GM23338 (cell line): ENCODE measurements around the gene SEL1L3. TPM values are rescaled to one million over a fixed set of nuclear protein-coding genes. Genes with fewer than 3 reads are reported as not detected.

Experiments
- ATAC-seq: fragments of 200-7000 bp; cut with Tn5 transposase; 3 replicates; pipeline ENCODE4 v1.9.1; 2020
- DNase-seq: peaks from one replicate; pipeline ENCODE4 v3.0.0-alpha.2; 2015; ENCODE audit warnings: low spot score
- H2AFZ ChIP-seq: fragments of 200-600 bp; sonication (generic); 2 replicates; pipeline ENCODE4 v1.8.0; 2016; ENCODE audit warnings: antibody characterized with exemption, mild to moderate bottlenecking, moderate library complexity
- H3F3A ChIP-seq: fragments of 200-600 bp; sonication (generic); replicated peaks from 2 replicates; pipeline ENCODE4 v1.8.0; 2017; ENCODE audit warnings: antibody characterized with exemption, mixed run types, low read depth
- H3K27ac ChIP-seq: fragments of 200-600 bp; sonication (generic); 2 replicates; pipeline ENCODE4 v1.6.1; 2016; ENCODE audit warnings: low read depth
- H3K27me3 ChIP-seq: fragments of 200-600 bp; sonication (generic); 2 replicates; pipeline ENCODE4 v1.8.0; 2016; ENCODE audit warnings: mild to moderate bottlenecking, mixed run types, moderate library complexity; ENCODE audit not compliant: insufficient read depth
- H3K36me3 ChIP-seq: fragments of 200-600 bp; sonication (generic); 2 replicates; pipeline ENCODE4 v1.8.0; 2016; ENCODE audit warnings: mild to moderate bottlenecking; ENCODE audit not compliant: insufficient read depth
- H3K4me1 ChIP-seq: fragments of 200-600 bp; sonication (generic); 2 replicates; pipeline ENCODE4 v1.8.0; 2016; ENCODE audit warnings: mild to moderate bottlenecking, moderate library complexity; ENCODE audit not compliant: insufficient read depth
- H3K4me2 ChIP-seq: fragments of 200-600 bp; sonication (generic); 2 replicates; pipeline ENCODE4 v1.7.1; 2017; ENCODE audit warnings: mixed run types
- H3K4me3 ChIP-seq: fragments of 200-600 bp; sonication (generic); 2 replicates; pipeline ENCODE4 v1.6.1; 2016; ENCODE audit warnings: mixed run types
- H3K79me2 ChIP-seq: fragments of 200-600 bp; sonication (generic); replicated peaks from 2 replicates; pipeline ENCODE4 v1.8.0; 2017; ENCODE audit warnings: mild to moderate bottlenecking; ENCODE audit not compliant: insufficient read depth
- H3K9me2 ChIP-seq: fragments of 200-600 bp; sonication (generic); 2 replicates; pipeline ENCODE4 v1.8.0; 2017; ENCODE audit not compliant: insufficient read depth
- H4K20me1 ChIP-seq: fragments of 200-600 bp; sonication (generic); replicated peaks from 2 replicates; pipeline ENCODE4 v1.8.0; 2017; ENCODE audit warnings: mild to moderate bottlenecking; ENCODE audit not compliant: insufficient read depth
- H3K27ac Mint-ChIP-seq: 2 replicates; pipeline ENCODE4 v1.8.0; 2020; ENCODE audit warnings: inconsistent platforms, mild to moderate bottlenecking, moderate library complexity, mixed read lengths
- H3K27me3 Mint-ChIP-seq: 3 replicates; pipeline ENCODE4 v1.8.0; 2022; ENCODE audit warnings: low read depth, mild to moderate bottlenecking, moderate library complexity, mixed read lengths, inconsistent platforms; ENCODE audit not compliant: insufficient read depth, poor library complexity
- H3K36me3 Mint-ChIP-seq: 3 replicates; pipeline ENCODE4 v1.8.0; 2021; ENCODE audit warnings: low read depth, mild to moderate bottlenecking, inconsistent platforms, moderate library complexity, mixed read lengths
- H3K4me1 Mint-ChIP-seq: 3 replicates; pipeline ENCODE4 v1.8.0; 2020; ENCODE audit warnings: mild to moderate bottlenecking, inconsistent platforms, mixed read lengths
- H3K4me3 Mint-ChIP-seq: 3 replicates; pipeline ENCODE4 v1.8.0; 2021; ENCODE audit warnings: moderate library complexity, mild to moderate bottlenecking, inconsistent platforms, mixed read lengths
- H3K9me3 Mint-ChIP-seq: 3 replicates; pipeline ENCODE4 v1.8.0; 2020; ENCODE audit warnings: moderate library complexity, mild to moderate bottlenecking, inconsistent platforms, mixed read lengths
- CREB1 ChIP-seq: fragments of 250-450 bp; sonication (Bioruptor Pico); IDR thresholded peaks from 2 replicates; pipeline ENCODE4 v1.5.0; 2020; ENCODE audit warnings: low read depth, mild to moderate bottlenecking, moderate library complexity
- EZH2 ChIP-seq: fragments of 200-600 bp; sonication (generic); IDR thresholded peaks from one replicate; pipeline ENCODE4 v1.8.0; 2017; ENCODE audit warnings: antibody characterized with exemption, mild to moderate bottlenecking, low read depth; ENCODE audit not compliant: unreplicated experiment
- EZH2phosphoT487 ChIP-seq: fragments of 200-600 bp; sonication (generic); IDR thresholded peaks from one replicate; pipeline ENCODE4 v1.8.1; 2018; ENCODE audit warnings: antibody characterized with exemption; ENCODE audit not compliant: unreplicated experiment
- JUNB ChIP-seq: IDR thresholded peaks from one replicate; pipeline ENCODE4 v1.6.1; 2016; ENCODE audit warnings: antibody characterized with exemption; ENCODE audit not compliant: unreplicated experiment
- NANOG ChIP-seq: IDR thresholded peaks from 2 replicates; pipeline ENCODE4 v1.6.1; 2016; ENCODE audit warnings: antibody characterized with exemption, borderline replicate concordance
- POLR2AphosphoS5 ChIP-seq: IDR thresholded peaks from 2 replicates; pipeline ENCODE4 v1.6.1; 2016; ENCODE audit warnings: antibody characterized with exemption, low read depth
- STAT1 ChIP-seq: IDR thresholded peaks from one replicate; pipeline ENCODE4 v1.6.1; 2016; ENCODE audit warnings: antibody characterized with exemption; ENCODE audit not compliant: unreplicated experiment
- ZNF114 ChIP-seq: fragments of 250-450 bp; sonication (Bioruptor Pico); IDR thresholded peaks from 2 replicates; pipeline ENCODE4 v1.5.0; 2020; ENCODE audit warnings: mild to moderate bottlenecking, moderate library complexity
- ZNF331 ChIP-seq: fragments of 250-450 bp; sonication (Bioruptor Pico); IDR thresholded peaks from 2 replicates; pipeline ENCODE4 v1.5.0; 2020; ENCODE audit warnings: low read depth, mild to moderate bottlenecking, moderate library complexity
- polyA plus RNA-seq: library from polyadenylated mRNA; unstranded; fragments of >200 nt; fragmentation: Nextera tagmentation; extraction: Ambion mirVana; gene quantifications from 2 replicates; pipeline ENCODE4 v1.2.1, GENCODE V29; 2016
- total RNA-seq: library from RNA; depleted of rRNA; stranded (reverse); fragments of >200 nt; shearing (Covaris generic); gene quantifications from 2 replicates; pipeline ENCODE4 v1.2.3, GENCODE V29; 2014
- TF ChIP-seq, protein P1 (sequence below): IDR thresholded peaks from one replicate; pipeline ENCODE4 v1.6.1; 2018; ENCODE audit warnings: antibody characterized with exemption; ENCODE audit not compliant: unreplicated experiment
- TF ChIP-seq, protein P2 (sequence below), 2 experiments: fragments of 200-600 bp in 1 of 2; sonication (generic) in 1 of 2; conservative IDR thresholded peaks; 2 replicates each; pipeline versions ENCODE4 v1.5.1 to v1.6.1; 2016 to 2017; ENCODE audit warnings: antibody characterized with exemption in 2 of 2, low read depth in 2 of 2, mild to moderate bottlenecking in 2 of 2, moderate library complexity in 1 of 2
- TF ChIP-seq, protein P3 (sequence below): IDR thresholded peaks from 2 replicates; pipeline ENCODE4 v1.6.1; 2016; ENCODE audit warnings: antibody characterized with exemption

The SEL1L3 gene
- total and polyA plus RNA-seq, 2 experiments from 2014 or later, result 17.1 to 61.7 TPM

- Mint-ChIP-seq H3K36me3 (peaks cover 8% of the 10 kb centered on the region; the same call in 2 of the 3 replicates), H3K27me3 (peaks cover 14% of the 10 kb centered on the region), H3K9me3 (no peaks in the 10 kb centered on the region), H3K4me1 (peaks cover 36% of the 10 kb centered on the region), H3K4me3 (peak overlapping the region; percentile 82), H3K27ac (peak overlapping the region; percentile 82; the same call in 1 of the 2 replicates)
- peak overlapping the region; percentile 98 for H3K4me2 ChIP-seq
- peak overlapping the region; percentile 94 for H2AFZ ChIP-seq
- H3K36me3 ChIP-seq, result no peaks in the 10 kb centered on the region
- DNase-seq (peak; percentile 74), ATAC-seq (peak; percentile 63)
- peaks cover 15% of the 10 kb centered on the region for H3K27me3 ChIP-seq
- H3K4me1 ChIP-seq, result peaks cover 46% of the 10 kb centered on the region
- H3K79me2 ChIP-seq, result peaks cover 37% of the 10 kb centered on the region
- H3K9me2 ChIP-seq, result no peaks in the 10 kb centered on the region
- H3K4me3 ChIP-seq, result peak overlapping the region; percentile 95
- TF ChIP-seq, protein P1, sequence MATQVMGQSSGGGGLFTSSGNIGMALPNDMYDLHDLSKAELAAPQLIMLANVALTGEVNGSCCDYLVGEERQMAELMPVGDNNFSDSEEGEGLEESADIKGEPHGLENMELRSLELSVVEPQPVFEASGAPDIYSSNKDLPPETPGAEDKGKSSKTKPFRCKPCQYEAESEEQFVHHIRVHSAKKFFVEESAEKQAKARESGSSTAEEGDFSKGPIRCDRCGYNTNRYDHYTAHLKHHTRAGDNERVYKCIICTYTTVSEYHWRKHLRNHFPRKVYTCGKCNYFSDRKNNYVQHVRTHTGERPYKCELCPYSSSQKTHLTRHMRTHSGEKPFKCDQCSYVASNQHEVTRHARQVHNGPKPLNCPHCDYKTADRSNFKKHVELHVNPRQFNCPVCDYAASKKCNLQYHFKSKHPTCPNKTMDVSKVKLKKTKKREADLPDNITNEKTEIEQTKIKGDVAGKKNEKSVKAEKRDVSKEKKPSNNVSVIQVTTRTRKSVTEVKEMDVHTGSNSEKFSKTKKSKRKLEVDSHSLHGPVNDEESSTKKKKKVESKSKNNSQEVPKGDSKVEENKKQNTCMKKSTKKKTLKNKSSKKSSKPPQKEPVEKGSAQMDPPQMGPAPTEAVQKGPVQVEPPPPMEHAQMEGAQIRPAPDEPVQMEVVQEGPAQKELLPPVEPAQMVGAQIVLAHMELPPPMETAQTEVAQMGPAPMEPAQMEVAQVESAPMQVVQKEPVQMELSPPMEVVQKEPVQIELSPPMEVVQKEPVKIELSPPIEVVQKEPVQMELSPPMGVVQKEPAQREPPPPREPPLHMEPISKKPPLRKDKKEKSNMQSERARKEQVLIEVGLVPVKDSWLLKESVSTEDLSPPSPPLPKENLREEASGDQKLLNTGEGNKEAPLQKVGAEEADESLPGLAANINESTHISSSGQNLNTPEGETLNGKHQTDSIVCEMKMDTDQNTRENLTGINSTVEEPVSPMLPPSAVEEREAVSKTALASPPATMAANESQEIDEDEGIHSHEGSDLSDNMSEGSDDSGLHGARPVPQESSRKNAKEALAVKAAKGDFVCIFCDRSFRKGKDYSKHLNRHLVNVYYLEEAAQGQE, result no peak
- TF ChIP-seq CREB1 (CRISPR knock-in tag) (no peak), NANOG (no peak), POLR2AphosphoS5 (no peak; the same call in 1 of the 2 replicates)
- TF ChIP-seq, protein P2, sequence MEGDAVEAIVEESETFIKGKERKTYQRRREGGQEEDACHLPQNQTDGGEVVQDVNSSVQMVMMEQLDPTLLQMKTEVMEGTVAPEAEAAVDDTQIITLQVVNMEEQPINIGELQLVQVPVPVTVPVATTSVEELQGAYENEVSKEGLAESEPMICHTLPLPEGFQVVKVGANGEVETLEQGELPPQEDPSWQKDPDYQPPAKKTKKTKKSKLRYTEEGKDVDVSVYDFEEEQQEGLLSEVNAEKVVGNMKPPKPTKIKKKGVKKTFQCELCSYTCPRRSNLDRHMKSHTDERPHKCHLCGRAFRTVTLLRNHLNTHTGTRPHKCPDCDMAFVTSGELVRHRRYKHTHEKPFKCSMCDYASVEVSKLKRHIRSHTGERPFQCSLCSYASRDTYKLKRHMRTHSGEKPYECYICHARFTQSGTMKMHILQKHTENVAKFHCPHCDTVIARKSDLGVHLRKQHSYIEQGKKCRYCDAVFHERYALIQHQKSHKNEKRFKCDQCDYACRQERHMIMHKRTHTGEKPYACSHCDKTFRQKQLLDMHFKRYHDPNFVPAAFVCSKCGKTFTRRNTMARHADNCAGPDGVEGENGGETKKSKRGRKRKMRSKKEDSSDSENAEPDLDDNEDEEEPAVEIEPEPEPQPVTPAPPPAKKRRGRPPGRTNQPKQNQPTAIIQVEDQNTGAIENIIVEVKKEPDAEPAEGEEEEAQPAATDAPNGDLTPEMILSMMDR (conservative IDR thresholded peaks at IDR 0.05; ENCODE audit: low read depth in 2 of 2), result peak; percentile 54 to 68
- peaks cover 4% of the 10 kb centered on the region; the same call in 1 of the 2 replicates for H4K20me1 ChIP-seq
- peak overlapping the region; percentile 95 for H3K27ac ChIP-seq
- H3F3A ChIP-seq, result peaks cover 7% of the 10 kb centered on the region; the same call in 1 of the 2 replicates
These were observed 578 bp upstream of the SEL1L3 start for GRCh38 chr4:25863347-25863784.

DNA sequence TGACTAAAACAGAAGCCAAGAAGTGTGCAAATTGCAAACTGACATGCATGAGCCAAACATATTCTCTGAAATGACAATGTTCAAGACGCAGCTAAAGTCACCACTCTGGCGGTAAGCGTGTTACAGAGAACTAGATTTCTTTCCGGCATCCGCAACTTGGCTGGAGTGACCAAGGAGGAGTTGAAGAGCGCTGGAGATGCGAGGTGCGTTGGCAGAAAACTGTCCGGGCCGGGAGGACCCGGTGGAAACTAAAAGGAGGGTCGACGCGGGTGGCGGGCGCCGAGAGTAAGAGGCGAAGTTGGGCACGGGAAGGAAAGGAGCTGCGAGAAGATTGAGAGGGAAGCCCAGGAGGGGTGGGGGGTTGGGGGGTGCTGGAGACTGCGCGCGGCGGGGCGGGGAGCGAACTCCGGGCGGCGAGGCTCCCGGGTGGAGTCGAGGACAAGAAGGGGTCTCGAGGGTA is 807 bp downstream of the SEL1L3 start:
- peaks cover 4% of the 10 kb centered on the region; the same call in 1 of the 2 replicates for H4K20me1 ChIP-seq
- peak overlapping the region; percentile 70 for H2AFZ ChIP-seq
- Mint-ChIP-seq H3K27me3 (peaks cover 14% of the 10 kb centered on the region), H3K27ac (peak overlapping the region; percentile 78), H3K36me3 (peaks cover 8% of the 10 kb centered on the region; the same call in 2 of the 3 replicates), H3K9me3 (no peaks in the 10 kb centered on the region), H3K4me1 (peaks cover 36% of the 10 kb centered on the region), H3K4me3 (peak overlapping the region; percentile 94)
- ATAC-seq (peak; percentile 6), DNase-seq (peak; percentile 64)
- peak overlapping the region; percentile 91 for H3K4me3 ChIP-seq
- peaks cover 46% of the 10 kb centered on the region for H3K4me1 ChIP-seq
- H3K9me2 ChIP-seq, result no peaks in the 10 kb centered on the region
- peaks cover 51% of the 10 kb centered on the region for H3K79me2 ChIP-seq
- H3K27ac ChIP-seq, result no peak overlapping the region
- H3K27me3 ChIP-seq, result peaks cover 15% of the 10 kb centered on the region
- H3F3A ChIP-seq, result peaks cover 7% of the 10 kb centered on the region; the same call in 1 of the 2 replicates
- TF ChIP-seq, protein P1, result no peak
- TF ChIP-seq JUNB (no peak), ZNF114 (no peak), EZH2 (no peak), EZH2phosphoT487 (no peak), ZNF331 (CRISPR knock-in tag) (no peak), STAT1 (no peak)
- TF ChIP-seq, protein P2 (conservative IDR thresholded peaks at IDR 0.05; ENCODE audit: low read depth in 2 of 2), result no peak
- TF ChIP-seq, protein P3, sequence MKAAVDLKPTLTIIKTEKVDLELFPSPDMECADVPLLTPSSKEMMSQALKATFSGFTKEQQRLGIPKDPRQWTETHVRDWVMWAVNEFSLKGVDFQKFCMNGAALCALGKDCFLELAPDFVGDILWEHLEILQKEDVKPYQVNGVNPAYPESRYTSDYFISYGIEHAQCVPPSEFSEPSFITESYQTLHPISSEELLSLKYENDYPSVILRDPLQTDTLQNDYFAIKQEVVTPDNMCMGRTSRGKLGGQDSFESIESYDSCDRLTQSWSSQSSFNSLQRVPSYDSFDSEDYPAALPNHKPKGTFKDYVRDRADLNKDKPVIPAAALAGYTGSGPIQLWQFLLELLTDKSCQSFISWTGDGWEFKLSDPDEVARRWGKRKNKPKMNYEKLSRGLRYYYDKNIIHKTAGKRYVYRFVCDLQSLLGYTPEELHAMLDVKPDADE, result no peak
- no peaks in the 10 kb centered on the region for H3K36me3 ChIP-seq
- H3K4me2 ChIP-seq, result peak overlapping the region; percentile 99
